ENCODE data around the gene RBM20. TPM values are rescaled to one million over a fixed set of nuclear protein-coding genes. Genes with fewer than 3 reads are reported as not detected.

The RBM20 gene
- total RNA-seq, 1 experiment from 2014 or later = 0.17 TPM

DNA sequence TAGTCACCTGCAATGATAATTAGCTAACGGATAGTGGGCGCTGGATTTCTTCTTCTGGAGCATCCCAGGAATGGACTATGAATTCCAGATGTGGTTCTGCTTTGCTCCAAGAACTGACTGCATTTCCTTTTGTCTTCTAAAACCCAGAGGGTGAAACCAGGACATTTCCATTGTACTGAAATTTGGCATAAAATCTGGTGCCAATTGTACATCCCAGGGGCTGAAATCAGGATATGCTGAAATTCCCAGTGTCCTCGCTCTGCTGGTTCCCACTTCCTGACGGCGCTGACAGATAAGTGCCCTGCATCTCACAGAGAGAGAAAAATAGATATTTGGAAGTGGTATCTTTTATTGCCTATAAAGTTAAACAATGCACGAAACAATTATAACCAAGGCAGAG lies 31.9 kb downstream of the RBM20 start:
- H4K20me1 ChIP-seq (ENCODE audit: control insufficient read depth, insufficient read depth, insufficient read length) = no peaks in the 10 kb centered on the region
- no peaks in the 10 kb centered on the region for H3K79me2 ChIP-seq (ENCODE audit: insufficient read depth, low read length)
- no peaks in the 10 kb centered on the region for H3K9me3 ChIP-seq (ENCODE audit: control insufficient read depth, low read depth, low read length)
- H4K91ac ChIP-seq (ENCODE audit: insufficient read length, low read depth, low read length) = no peak overlapping the region
- no peak overlapping the region for H2BK15ac ChIP-seq (ENCODE audit: low read depth, low read length)
- no peak overlapping the region for H2AK5ac ChIP-seq (ENCODE audit: insufficient read length, low read length)
- H3K23me2 ChIP-seq (ENCODE audit: insufficient read length, low read depth, low read length, poor library complexity, severe bottlenecking) = peaks cover 7% of the 10 kb centered on the region
- H3K79me1 ChIP-seq (ENCODE audit: insufficient read depth, low read depth, low read length, poor library complexity, severe bottlenecking) = no peaks in the 10 kb centered on the region
- TF ChIP-seq, protein P1, sequence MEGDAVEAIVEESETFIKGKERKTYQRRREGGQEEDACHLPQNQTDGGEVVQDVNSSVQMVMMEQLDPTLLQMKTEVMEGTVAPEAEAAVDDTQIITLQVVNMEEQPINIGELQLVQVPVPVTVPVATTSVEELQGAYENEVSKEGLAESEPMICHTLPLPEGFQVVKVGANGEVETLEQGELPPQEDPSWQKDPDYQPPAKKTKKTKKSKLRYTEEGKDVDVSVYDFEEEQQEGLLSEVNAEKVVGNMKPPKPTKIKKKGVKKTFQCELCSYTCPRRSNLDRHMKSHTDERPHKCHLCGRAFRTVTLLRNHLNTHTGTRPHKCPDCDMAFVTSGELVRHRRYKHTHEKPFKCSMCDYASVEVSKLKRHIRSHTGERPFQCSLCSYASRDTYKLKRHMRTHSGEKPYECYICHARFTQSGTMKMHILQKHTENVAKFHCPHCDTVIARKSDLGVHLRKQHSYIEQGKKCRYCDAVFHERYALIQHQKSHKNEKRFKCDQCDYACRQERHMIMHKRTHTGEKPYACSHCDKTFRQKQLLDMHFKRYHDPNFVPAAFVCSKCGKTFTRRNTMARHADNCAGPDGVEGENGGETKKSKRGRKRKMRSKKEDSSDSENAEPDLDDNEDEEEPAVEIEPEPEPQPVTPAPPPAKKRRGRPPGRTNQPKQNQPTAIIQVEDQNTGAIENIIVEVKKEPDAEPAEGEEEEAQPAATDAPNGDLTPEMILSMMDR (conservative IDR thresholded peaks at IDR 0.05) = no peak
- H3K9ac ChIP-seq (ENCODE audit: extremely low read depth, insufficient read length, low read length) = no peak overlapping the region
- H3K4me1 ChIP-seq (ENCODE audit: insufficient read depth, low read length) = no peaks in the 10 kb centered on the region; the same call in 1 of the 2 replicates
- no peak overlapping the region for H3T11ph ChIP-seq (ENCODE audit: low read length)
- H4K5ac ChIP-seq (ENCODE audit: insufficient read length, low read depth, low read length) = no peak overlapping the region
- no peak for DNase-seq
- H3K4me2 ChIP-seq (ENCODE audit: insufficient read depth, insufficient read length, low read length) = no peak overlapping the region
- H2BK12ac ChIP-seq (ENCODE audit: insufficient read length, low read depth, low read length) = no peak overlapping the region
- no peak overlapping the region for H3K23ac ChIP-seq (ENCODE audit: insufficient read length, low read depth, low read length)
- H3K27ac ChIP-seq (ENCODE audit: insufficient read length, low read depth, low read length) = no peak overlapping the region
- Mint-ChIP-seq H3K9me3 (no peaks in the 10 kb centered on the region; a peak in 1 of 5 replicates), H3K27me3 (ENCODE audit: low read depth) (peaks cover 40% of the 10 kb centered on the region), H3K4me1 (peaks cover 16 to 18% of the 10 kb centered on the region in 2 experiments), H3K27ac (no peak overlapping the region), H3K4me3 (no peak overlapping the region), H3K36me3 (ENCODE audit: insufficient read depth in 1 of 3, low read depth in 3 of 3) (no peaks in the 10 kb centered on the region)
- no peak overlapping the region for H3K4ac ChIP-seq (ENCODE audit: low read depth, low read length)
- no CpG with 5 or more reads among the region's 6 CpGs for WGBS (ENCODE audit: extremely low coverage, insufficient read length, low lambda C conversion rate)
- H3K56ac ChIP-seq (ENCODE audit: insufficient read length, low read depth, low read length) = no peak overlapping the region
- H3K14ac ChIP-seq (ENCODE audit: insufficient read depth, low read length) = no peak overlapping the region
- H2BK120ac ChIP-seq (ENCODE audit: low read depth, low read length, poor library complexity, severe bottlenecking) = no peak overlapping the region
- no peak overlapping the region for H3K18ac ChIP-seq (ENCODE audit: insufficient read length, low read depth, low read length)
- H2BK5ac ChIP-seq (ENCODE audit: insufficient read length, low read length) = no peak overlapping the region
- H2AFZ ChIP-seq (ENCODE audit: low read length) = no peak overlapping the region
- no peak overlapping the region for H4K8ac ChIP-seq (replicated peaks; ENCODE audit: insufficient read length, low read depth, low read length)
- H2BK20ac ChIP-seq (ENCODE audit: low read depth, low read length, poor library complexity, severe bottlenecking) = no peak overlapping the region
- peaks cover 4% of the 10 kb centered on the region; the same call in 1 of the 2 replicates for H3K27me3 ChIP-seq (ENCODE audit: insufficient read depth, low read length)
